ENCODE measurements around the gene FHL2. TPM values are rescaled to one million over a fixed set of nuclear protein-coding genes. Genes with fewer than 3 reads are reported as not detected.

Gene FHL2
- total and polyA plus RNA-seq, 9 of the 15 experiments (the other 6 are each of a cell fraction or from before 2014, with no cell fraction given), result 7.5 to 33.1 (median 23.9) TPM

- WGBS (ENCODE audit: insufficient coverage, low coverage, missing lambda C conversion rate), result 74% methylated on average over 15 of the region's 15 CpGs
- H3K4me1 ChIP-seq (replicated peaks in 1 of 2; ENCODE audit: control insufficient read depth in 2 of 2, insufficient read depth in 2 of 2, low read length in 2 of 2), result no peaks in the 10 kb centered on the region
- H3K9ac ChIP-seq (ENCODE audit: insufficient read depth in 1 of 2, low read depth in 2 of 2, low read length in 2 of 2), result no peak overlapping the region
- no peaks in the 10 kb centered on the region for H3K9me1 ChIP-seq (ENCODE audit: control insufficient read depth, insufficient read depth, low read length)
- no peak for TF ChIP-seq RBBP5 (IDR thresholded peaks at IDR 0.05; ENCODE audit: borderline replicate concordance, insufficient read depth, low read length, poor library complexity, severe bottlenecking)
- TF ChIP-seq POLR2G (IDR thresholded peaks at IDR 0.05; ENCODE audit: low read depth, low read length), result 0 out of 2 replicates have a peak, but pooled peaks have one; percentile 30
- no peak for TF ChIP-seq ELF4 (CRISPR knock-in tag; IDR thresholded peaks at IDR 0.05)
- no peak overlapping the region for H3K4me2 ChIP-seq (ENCODE audit: insufficient read depth, low read length)
- no peak overlapping the region for H2AFZ ChIP-seq (ENCODE audit: low read depth, low read length)
- POLR2A ChIA-PET, result interaction anchor here (0.6 to 1.3 kb wide), 3 partner anchors 12 to 378 kb away, joined by 3 to 4 read pairs (median 3); no protein-coding TSS in a partner anchor
- H3K4me3 ChIP-seq, result no peak overlapping the region
- no peak for ATAC-seq
- FAIRE-seq, result no peak
- no TSS peak for BruUV-seq (replicated peaks)
- no peaks in the 10 kb centered on the region for H3K27me3 ChIP-seq (ENCODE audit: control insufficient read depth in 2 of 2, insufficient read depth in 2 of 2, low read length in 2 of 2)
- H3K79me2 ChIP-seq (ENCODE audit: control insufficient read depth, insufficient read depth, low read length), result no peaks in the 10 kb centered on the region
- in situ Hi-C loops (cut with MboI), result no loop called here
- DNase-seq (ENCODE audit: extremely low read depth in 1 of 4, low spot score in 3 of 4), result no peak
- intact Hi-C loops (cut with micrococcal nuclease), result no loop called here
- H4K20me1 ChIP-seq (replicated peaks; ENCODE audit: control insufficient read depth, insufficient read depth, low read length), result 0 out of 2 replicates have a peak, but pooled peaks cover 3% of the 10 kb centered on the region
- peaks cover 75% of the 10 kb centered on the region for H3K36me3 ChIP-seq (ENCODE audit: control insufficient read depth, insufficient read depth, low read length)
- CTCF ChIA-PET (ENCODE audit: low intra/inter-chr PET ratio), result no interaction called here
- H3K27ac ChIP-seq (ENCODE audit: extremely low read depth, low read depth, low read length), result no peak overlapping the region
- H3K9me3 ChIP-seq (replicated peaks; ENCODE audit: control insufficient read depth, insufficient read depth, low read depth, low read length), result no peaks in the 10 kb centered on the region
Measured at GRCh38 chr2:105362862-105363591, 35.8 kb downstream of the FHL2 start.
